Neutrophil (primary cell): Measurements from ENCODE around the gene EVPLL.
"Not testable (repeated sequence)": the region's sequence is repeated elsewhere in the genome, so short reads cannot be mapped to it uniquely, and the experiment has no call there.

ENCODE experiments used
- H3K27ac ChIP-seq: fragments of 200-600 bp; sonication (generic); 2 replicates; pipeline ENCODE4 v1.5.1; 2016; ENCODE audit warnings: mild to moderate bottlenecking, moderate library complexity
- H3K27me3 ChIP-seq: fragments of 200-600 bp; sonication (generic); 2 replicates; pipeline ENCODE4 v1.6.0; 2016; ENCODE audit warnings: mild to moderate bottlenecking
- H3K36me3 ChIP-seq: fragments of 200-600 bp; sonication (generic); 2 replicates; pipeline ENCODE4 v1.5.1; 2017
- H3K4me1 ChIP-seq, 2 experiments: fragments of 200-600 bp in 1 of 2; sonication (generic) in 1 of 2; 1 replicate in 1 of 2; 2 replicates in 1 of 2; pipeline versions ENCODE4 v1.5.1 to v1.6.1; 2013 to 2016; ENCODE audit warnings: low read depth in 1 of 2, low read length in 1 of 2, mild to moderate bottlenecking in 1 of 2, moderate library complexity in 1 of 2; ENCODE audit not compliant: control insufficient read depth in 1 of 2, insufficient read depth in 1 of 2
- H3K4me3 ChIP-seq, 2 experiments: fragments of 200-600 bp in 1 of 2; sonication (generic) in 1 of 2; 1 replicate in 1 of 2; 2 replicates in 1 of 2; pipeline ENCODE4 v1.5.1; 2013 to 2016; ENCODE audit warnings: low read depth in 1 of 2, low read length in 1 of 2, mild to moderate bottlenecking in 1 of 2, moderate library complexity in 1 of 2
- H3K9me3 ChIP-seq: fragments of 200-600 bp; sonication (generic); 2 replicates; pipeline ENCODE4 v1.5.1; 2016
- CTCF ChIP-seq: fragments of 200-600 bp; sonication (generic); IDR thresholded peaks from 2 replicates; pipeline ENCODE4 v1.5.1; 2016; ENCODE audit warnings: antibody characterized with exemption

The EVPLL gene

DNA sequence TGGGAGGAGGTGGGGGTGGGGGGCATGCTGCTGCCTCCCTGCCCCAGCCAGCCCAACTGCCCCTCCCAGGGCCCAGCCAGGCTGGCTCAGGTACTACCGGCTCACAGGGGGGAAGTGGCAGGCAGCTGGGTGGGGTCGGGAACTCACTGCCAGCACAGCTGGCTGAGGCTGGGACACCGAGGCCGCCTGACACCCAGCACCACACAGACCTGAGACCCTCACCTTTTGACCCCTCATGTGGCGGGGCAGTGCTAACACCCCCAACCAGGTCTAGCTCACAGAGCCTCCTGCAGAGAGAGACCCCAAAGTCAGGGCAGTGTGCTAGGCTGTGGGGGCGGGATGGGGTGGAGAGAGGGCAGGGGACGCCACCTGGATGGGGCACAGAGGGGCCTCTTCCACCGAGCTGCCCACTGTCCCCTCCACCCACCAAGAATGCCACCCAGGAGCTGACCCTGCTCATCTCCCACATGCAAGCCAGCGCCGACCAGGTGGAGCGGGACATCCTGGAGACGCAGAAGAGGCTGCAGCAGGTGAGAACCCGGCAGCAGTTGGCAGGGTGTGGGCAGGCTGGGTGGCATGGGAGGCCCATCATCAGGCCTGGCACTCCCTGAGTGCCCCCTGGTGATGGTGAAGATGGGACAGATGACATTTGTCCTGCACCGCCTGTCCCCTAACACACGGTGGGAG, 3.0 kb downstream of the EVPLL start:
- no peaks in the 10 kb centered on the region for H3K9me3 ChIP-seq
- H3K4me1 ChIP-seq, result peaks cover 12 to 17% of the 10 kb centered on the region in 2 experiments
- H3K36me3 ChIP-seq, result no peaks in the 10 kb centered on the region
- H3K27me3 ChIP-seq, result peaks cover 57% of the 10 kb centered on the region
- no peak overlapping the region for H3K27ac ChIP-seq
- no peak overlapping the region for H3K4me3 ChIP-seq
- no peak for TF ChIP-seq CTCF

- TF ChIP-seq CTCF, result no peak
- no peak overlapping the region for H3K4me3 ChIP-seq
- peaks cover 63% of the 10 kb centered on the region for H3K27me3 ChIP-seq
Observed at GRCh38 chr17:18381158-18381952, 3.8 kb downstream of the EVPLL start.

DNA sequence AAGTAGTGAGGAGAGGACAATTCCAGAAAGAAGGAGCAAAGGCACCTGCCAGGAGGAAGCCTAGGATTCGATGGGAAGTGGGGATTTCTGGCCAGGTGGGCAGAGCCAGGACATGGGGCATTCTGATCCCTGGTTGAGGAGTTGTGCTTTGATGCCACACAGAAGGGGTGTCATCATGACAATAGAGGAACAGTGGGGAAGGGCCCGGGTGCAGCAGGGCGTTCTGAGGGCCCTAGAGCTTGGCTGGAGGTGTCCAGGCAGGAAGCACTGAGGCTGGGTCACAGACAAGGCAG, 4.3 kb downstream of the EVPLL start:
- H3K9me3 ChIP-seq, result no peaks in the 10 kb centered on the region
- H3K4me1 ChIP-seq, result peaks cover 12 to 14% of the 10 kb centered on the region in 2 experiments
- no peaks in the 10 kb centered on the region for H3K36me3 ChIP-seq
- no peak overlapping the region for H3K4me3 ChIP-seq
- peaks cover 63% of the 10 kb centered on the region for H3K27me3 ChIP-seq
- no peak for TF ChIP-seq CTCF
- H3K27ac ChIP-seq, result no peak overlapping the region

More at GRCh38 chr17:18381158-18381952, 3.8 kb downstream of the EVPLL start:
- H3K9me3 ChIP-seq, result no peaks in the 10 kb centered on the region
- H3K4me1 ChIP-seq, result peaks cover 12 to 17% of the 10 kb centered on the region in 2 experiments
- no peaks in the 10 kb centered on the region for H3K36me3 ChIP-seq
- no peak overlapping the region for H3K27ac ChIP-seq

DNA sequence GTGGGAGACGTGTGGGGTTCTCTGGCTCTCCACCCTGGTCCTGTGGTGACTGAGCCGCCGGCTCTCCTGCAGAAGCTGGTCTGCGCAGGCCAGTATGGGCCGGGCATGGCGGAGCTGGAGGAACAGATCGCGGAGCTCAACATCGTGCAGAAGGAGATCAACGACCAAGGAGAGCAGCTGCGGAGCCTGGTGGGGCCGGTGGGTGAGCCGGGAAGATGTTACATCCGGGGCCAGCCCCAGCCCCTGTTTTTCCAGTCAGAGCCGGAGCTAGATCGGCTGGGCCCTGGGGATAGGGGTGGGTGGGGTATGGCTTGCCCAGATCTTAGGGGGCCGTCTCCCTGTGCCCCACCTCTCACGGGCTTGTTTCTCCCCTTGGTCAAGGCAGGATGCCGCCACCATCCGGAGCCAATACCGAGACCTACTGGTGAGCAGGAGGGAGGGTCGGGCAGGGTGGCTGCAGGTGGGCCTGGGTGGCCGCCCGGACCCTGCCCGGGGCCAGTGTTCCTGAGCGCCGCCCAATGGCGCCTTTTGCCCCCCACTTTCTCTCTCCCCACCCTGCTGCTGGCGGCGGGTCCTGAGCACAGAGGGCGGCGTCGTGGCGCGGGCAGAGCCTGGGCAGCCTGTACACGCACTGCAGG, 5.0 kb downstream of the EVPLL start:
- Histone ChIP-seq H3K4me1 (peaks cover 5 to 8% of the 10 kb centered on the region in 2 experiments), H3K36me3 (no peaks in the 10 kb centered on the region), H3K27ac (no peak overlapping the region), H3K9me3 (no peaks in the 10 kb centered on the region), H3K4me3 (no peak overlapping the region), H3K27me3 (peaks cover 63% of the 10 kb centered on the region)
- TF ChIP-seq CTCF, result no peak

DNA sequence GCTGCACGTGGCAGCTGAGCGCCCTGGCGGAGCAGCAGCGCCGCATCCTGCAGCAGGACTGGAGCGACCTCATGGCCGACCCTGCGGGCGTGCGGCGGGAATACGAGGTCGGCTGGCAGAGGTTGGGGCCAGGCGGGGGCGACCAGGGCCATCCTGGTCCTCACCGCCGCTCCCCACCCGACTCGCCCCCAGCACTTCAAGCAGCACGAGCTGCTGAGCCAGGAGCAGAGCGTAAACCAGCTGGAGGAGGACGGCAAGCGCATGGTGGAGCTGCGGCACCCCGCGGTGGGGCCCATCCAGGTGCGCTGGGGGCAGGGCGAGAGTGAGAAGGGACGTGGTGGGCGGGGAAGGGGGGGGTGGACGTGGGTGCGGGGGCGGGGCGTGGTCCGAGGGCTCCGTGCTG, 5.5 kb downstream of the EVPLL start:
- not testable (repeated sequence) for H3K27ac ChIP-seq, H3K4me1 ChIP-seq, H3K9me3 ChIP-seq, H3K4me3 ChIP-seq, H3K36me3 ChIP-seq
- peaks cover 63% of the 10 kb centered on the region for H3K27me3 ChIP-seq

DNA sequence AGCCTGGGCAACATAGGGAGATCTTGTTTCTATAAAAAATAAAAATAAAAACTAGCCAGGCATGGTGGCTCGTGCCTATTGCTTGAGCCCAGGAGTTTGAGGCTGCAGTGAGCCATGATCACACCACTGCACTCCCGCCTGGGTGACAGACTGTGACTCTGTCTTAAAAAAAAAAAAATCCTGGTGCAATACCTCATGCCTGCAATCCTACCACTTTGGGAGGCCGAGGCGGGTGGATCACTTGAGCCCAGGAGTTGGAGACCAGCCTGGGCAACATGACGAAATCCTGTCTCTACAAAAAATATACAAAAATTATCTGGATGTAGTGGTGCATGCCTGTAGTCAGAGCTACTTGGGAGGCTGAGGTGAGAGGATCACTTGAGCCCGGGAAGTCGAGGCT, 6.7 kb downstream of the EVPLL start:
- not testable (repeated sequence) for H3K4me1 ChIP-seq, H3K27ac ChIP-seq, H3K36me3 ChIP-seq, H3K9me3 ChIP-seq, H3K4me3 ChIP-seq
- peaks cover 62% of the 10 kb centered on the region for H3K27me3 ChIP-seq

GRCh38 chr17:18387583-18387982, 10.0 kb downstream of the EVPLL start:
- not testable (repeated sequence) for H3K4me1 ChIP-seq, H3K4me3 ChIP-seq, H3K27ac ChIP-seq, H3K36me3 ChIP-seq, H3K9me3 ChIP-seq
- H3K27me3 ChIP-seq, result peaks cover 34% of the 10 kb centered on the region

- H3K27me3 ChIP-seq, result peaks cover 27% of the 10 kb centered on the region
- not testable (repeated sequence) for H3K27ac ChIP-seq, H3K4me3 ChIP-seq, H3K36me3 ChIP-seq, H3K4me1 ChIP-seq, H3K9me3 ChIP-seq
Observed at GRCh38 chr17:18388266-18388665, 10.7 kb downstream of the EVPLL start.

- not testable (repeated sequence) for H3K4me3 ChIP-seq, H3K36me3 ChIP-seq, H3K9me3 ChIP-seq, H3K4me1 ChIP-seq, H3K27ac ChIP-seq
- peaks cover 23% of the 10 kb centered on the region for H3K27me3 ChIP-seq
Observed at GRCh38 chr17:18388728-18389127, 11.2 kb downstream of the EVPLL start.
